Liver (tissue), 9 donors: ENCODE results near the gene GABRE. TPM values are rescaled to one million over a fixed set of nuclear protein-coding genes. Genes with fewer than 3 reads are reported as not detected.

Source experiments
- DNase-seq: peaks from one replicate; pipeline ENCODE4 v3.0.0-alpha.2; 2017; ENCODE audit warnings: low spot score
- H3K27ac ChIP-seq, 2 donors: one replicate each; pipeline ENCODE4 v1.7.0; 2013; ENCODE audit warnings: inconsistent platforms in 2 of 2, low read length in 2 of 2, control low read depth in 1 of 2, low read depth in 1 of 2, mild to moderate bottlenecking in 1 of 2
- H3K27me3 ChIP-seq, 4 donors: one replicate each; pipeline versions ENCODE4 v1.6.1 to v1.7.0; 2013; ENCODE audit warnings: low read length in 3 of 4, inconsistent platforms in 1 of 4, mild to moderate bottlenecking in 1 of 4, moderate library complexity in 1 of 4; ENCODE audit not compliant: control insufficient read depth in 4 of 4, insufficient read depth in 4 of 4
- H3K36me3 ChIP-seq, 4 donors: one replicate each; pipeline versions ENCODE4 v1.6.1 to v1.7.0; 2013; ENCODE audit warnings: low read length in 3 of 4, mild to moderate bottlenecking in 3 of 4, low read depth in 1 of 4, moderate library complexity in 1 of 4; ENCODE audit not compliant: control insufficient read depth in 4 of 4, insufficient read depth in 3 of 4
- H3K4me1 ChIP-seq, 4 donors: one replicate each; pipeline versions ENCODE4 v1.6.1 to v1.7.0; 2013; ENCODE audit warnings: low read length in 3 of 4, mild to moderate bottlenecking in 3 of 4, moderate library complexity in 1 of 4; ENCODE audit not compliant: control insufficient read depth in 4 of 4, insufficient read depth in 4 of 4
- H3K4me3 ChIP-seq, 3 donors: one replicate each; pipeline versions ENCODE4 v1.6.1 to v1.7.0; 2013; ENCODE audit warnings: low read length in 3 of 3, control low read depth in 1 of 3, low read depth in 1 of 3, mild to moderate bottlenecking in 1 of 3
- H3K9ac ChIP-seq, 2 donors: one replicate each; pipeline ENCODE4 v1.7.0; 2013; ENCODE audit warnings: low read length in 2 of 2, mild to moderate bottlenecking in 2 of 2, moderate library complexity in 2 of 2, control low read depth in 1 of 2, low read depth in 1 of 2
- H3K9me3 ChIP-seq, 4 donors: one replicate each; pipeline versions ENCODE4 v1.6.1 to v1.7.0; 2013; ENCODE audit warnings: low read length in 3 of 4; ENCODE audit not compliant: control insufficient read depth in 4 of 4
- ATF3 ChIP-seq: IDR thresholded peaks from 2 replicates; pipeline ENCODE4 v1.6.1; 2016; ENCODE audit warnings: antibody characterized with exemption
- EGR1 ChIP-seq, 2 donors: IDR thresholded peaks; 2 replicates each; pipeline ENCODE4 v1.6.1; 2016 to 2018; ENCODE audit warnings: antibody characterized with exemption in 2 of 2, low read depth in 2 of 2
- FOXA1 ChIP-seq: IDR thresholded peaks from 2 replicates; pipeline ENCODE4 v1.6.1; 2016; ENCODE audit warnings: antibody characterized with exemption
- GABPA ChIP-seq, 2 donors: IDR thresholded peaks in 1 of 2; conservative IDR thresholded peaks in 1 of 2; 2 replicates each; pipeline ENCODE4 v1.6.1; 2016; ENCODE audit warnings: antibody characterized with exemption in 2 of 2, mild to moderate bottlenecking in 1 of 2, moderate library complexity in 1 of 2
- HNF4A ChIP-seq, 2 donors: conservative IDR thresholded peaks; 2 replicates each; pipeline ENCODE4 v1.6.1; 2016; ENCODE audit warnings: antibody characterized with exemption in 2 of 2, mild to moderate bottlenecking in 2 of 2
- HNF4G ChIP-seq: IDR thresholded peaks from 2 replicates; pipeline ENCODE4 v1.6.1; 2016; ENCODE audit warnings: antibody characterized with exemption
- JUND ChIP-seq, 2 donors: IDR thresholded peaks; 2 replicates each; pipeline ENCODE4 v1.6.1; 2016; ENCODE audit warnings: antibody characterized with exemption in 2 of 2
- NR2F2 ChIP-seq: IDR thresholded peaks from 2 replicates; pipeline ENCODE4 v1.6.1; 2016; ENCODE audit warnings: antibody characterized with exemption
- RAD21 ChIP-seq, 2 donors: IDR thresholded peaks; 2 replicates each; pipeline ENCODE4 v1.6.1; 2016; ENCODE audit warnings: antibody characterized with exemption in 2 of 2, mild to moderate bottlenecking in 2 of 2
- REST ChIP-seq: IDR thresholded peaks from 2 replicates; pipeline ENCODE4 v1.6.1; 2016; ENCODE audit warnings: antibody characterized with exemption, mild to moderate bottlenecking
- RXRA ChIP-seq, 2 donors: IDR thresholded peaks; 2 replicates each; pipeline ENCODE4 v1.6.1; 2017 to 2018; ENCODE audit warnings: antibody characterized with exemption in 2 of 2, mild to moderate bottlenecking in 1 of 2
- SP1 ChIP-seq: IDR thresholded peaks from 2 replicates; pipeline ENCODE4 v1.6.1; 2018; ENCODE audit warnings: antibody characterized with exemption, mild to moderate bottlenecking
- TAF1 ChIP-seq: conservative IDR thresholded peaks from 2 replicates; pipeline ENCODE4 v1.6.1; 2016; ENCODE audit warnings: antibody characterized with exemption, mild to moderate bottlenecking
- YY1 ChIP-seq: IDR thresholded peaks from 2 replicates; pipeline ENCODE4 v1.6.1; 2016; ENCODE audit warnings: antibody characterized with exemption, mild to moderate bottlenecking
- ZBTB33 ChIP-seq: IDR thresholded peaks from 2 replicates; pipeline ENCODE4 v1.6.1; 2016; ENCODE audit warnings: antibody characterized with exemption
- WGBS: extraction: QIAGEN DNeasy Blood & Tissue Kit; methylation state at CpG from one replicate; pipeline ENCODE4 v1.1.7; 2013; 5-methylcytosine and 5-hydroxymethylcytosine counted together
- polyA plus RNA-seq, 2 donors: library from polyadenylated mRNA; stranded (reverse) in 1 of 2; unstranded in 1 of 2; fragments of 200-250 nt in 1 of 2; fragments of >200 nt in 1 of 2; fragmentation: Nextera tagmentation in 1 of 2; extraction: Ambion mirVana in 1 of 2; gene quantifications; one replicate each; pipeline versions ENCODE4 v1.2.1 to v1.2.3, GENCODE V29; 2013 to 2015
- total RNA-seq, 2 donors: library from RNA; depleted of rRNA; stranded (reverse); fragments of >200 nt; gene quantifications; one replicate each; pipeline ENCODE4 v1.2.3, GENCODE V29; 2014
- TF ChIP-seq, protein P1 (sequence below): fragments of 150-350 bp; IDR thresholded peaks from 2 replicates; pipeline ENCODE4 v1.5.1; 2017; ENCODE audit warnings: improper control_type of control experiment, low read depth, low read length; ENCODE audit not compliant: missing input control
- TF ChIP-seq, protein P2 (sequence below): IDR thresholded peaks from 2 replicates; pipeline ENCODE4 v1.6.1; 2016; ENCODE audit warnings: antibody characterized with exemption
- donor health status: healthy.
- donor health status: healthy.
- donor health status: healthy.
- donor health status: healthy.
- donor health status: healthy.

Gene GABRE
- total and polyA plus RNA-seq, 4 donors, result 0.49 to 4.9 (median 0.64) TPM

DNA sequence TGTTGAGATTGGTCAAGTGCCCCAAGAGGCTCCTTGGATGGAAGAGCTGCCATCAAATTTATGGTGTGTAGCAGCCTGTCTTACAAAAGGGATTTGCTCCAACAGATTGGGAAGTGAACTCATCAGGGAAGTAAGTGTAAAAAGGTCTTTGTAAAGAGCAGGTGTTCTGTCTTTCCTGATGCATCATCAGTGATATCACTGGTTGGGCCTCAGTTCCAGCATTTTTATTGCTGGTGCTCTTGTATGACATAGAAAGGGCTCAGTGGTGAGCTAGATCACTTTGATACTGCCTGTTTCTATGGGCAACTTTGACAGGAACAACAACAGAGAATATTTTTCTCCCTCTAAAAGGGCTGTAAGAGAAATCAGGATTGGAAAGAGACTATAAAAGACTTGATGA is 8.7 kb upstream of the GABRE start:
- H3K27me3 ChIP-seq, result peaks cover 0 to 4% (median 0%) of the 10 kb centered on the region in 4 donors
- H3K4me3 ChIP-seq, result no peak overlapping the region
- no peak for TF ChIP-seq RAD21 (IDR thresholded peaks at IDR 0.05)
- TF ChIP-seq ATF3, result no peak
- no peak for TF ChIP-seq YY1
- TF ChIP-seq JUND (IDR thresholded peaks at IDR 0.05), result no peak
- no peak for TF ChIP-seq TAF1
- TF ChIP-seq REST, result no peak
- no peak for TF ChIP-seq ZBTB33
- no peak for TF ChIP-seq SP1
- TF ChIP-seq EGR1 (IDR thresholded peaks at IDR 0.05; ENCODE audit: low read depth in 2 of 2), result no peak
- TF ChIP-seq, protein P1, sequence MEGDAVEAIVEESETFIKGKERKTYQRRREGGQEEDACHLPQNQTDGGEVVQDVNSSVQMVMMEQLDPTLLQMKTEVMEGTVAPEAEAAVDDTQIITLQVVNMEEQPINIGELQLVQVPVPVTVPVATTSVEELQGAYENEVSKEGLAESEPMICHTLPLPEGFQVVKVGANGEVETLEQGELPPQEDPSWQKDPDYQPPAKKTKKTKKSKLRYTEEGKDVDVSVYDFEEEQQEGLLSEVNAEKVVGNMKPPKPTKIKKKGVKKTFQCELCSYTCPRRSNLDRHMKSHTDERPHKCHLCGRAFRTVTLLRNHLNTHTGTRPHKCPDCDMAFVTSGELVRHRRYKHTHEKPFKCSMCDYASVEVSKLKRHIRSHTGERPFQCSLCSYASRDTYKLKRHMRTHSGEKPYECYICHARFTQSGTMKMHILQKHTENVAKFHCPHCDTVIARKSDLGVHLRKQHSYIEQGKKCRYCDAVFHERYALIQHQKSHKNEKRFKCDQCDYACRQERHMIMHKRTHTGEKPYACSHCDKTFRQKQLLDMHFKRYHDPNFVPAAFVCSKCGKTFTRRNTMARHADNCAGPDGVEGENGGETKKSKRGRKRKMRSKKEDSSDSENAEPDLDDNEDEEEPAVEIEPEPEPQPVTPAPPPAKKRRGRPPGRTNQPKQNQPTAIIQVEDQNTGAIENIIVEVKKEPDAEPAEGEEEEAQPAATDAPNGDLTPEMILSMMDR, result no peak
- no peak for TF ChIP-seq RXRA (IDR thresholded peaks at IDR 0.05)
- TF ChIP-seq, protein P2, sequence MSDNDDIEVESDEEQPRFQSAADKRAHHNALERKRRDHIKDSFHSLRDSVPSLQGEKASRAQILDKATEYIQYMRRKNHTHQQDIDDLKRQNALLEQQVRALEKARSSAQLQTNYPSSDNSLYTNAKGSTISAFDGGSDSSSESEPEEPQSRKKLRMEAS, result no peak
- TF ChIP-seq HNF4A (conservative IDR thresholded peaks at IDR 0.05), result no peak
- no peak for TF ChIP-seq NR2F2
- no peak for TF ChIP-seq HNF4G
- TF ChIP-seq FOXA1, result no peak
- TF ChIP-seq GABPA (IDR thresholded peaks at IDR 0.05 in 1 of 2, conservative IDR thresholded peaks at IDR 0.05 in 1 of 2), result no peak
- no peaks in the 10 kb centered on the region for H3K4me1 ChIP-seq
- no peaks in the 10 kb centered on the region for H3K36me3 ChIP-seq
- no peaks in the 10 kb centered on the region for H3K9me3 ChIP-seq
- no peak overlapping the region for H3K27ac ChIP-seq
- DNase-seq, result no peak
- H3K9ac ChIP-seq, result no peak overlapping the region

DNA sequence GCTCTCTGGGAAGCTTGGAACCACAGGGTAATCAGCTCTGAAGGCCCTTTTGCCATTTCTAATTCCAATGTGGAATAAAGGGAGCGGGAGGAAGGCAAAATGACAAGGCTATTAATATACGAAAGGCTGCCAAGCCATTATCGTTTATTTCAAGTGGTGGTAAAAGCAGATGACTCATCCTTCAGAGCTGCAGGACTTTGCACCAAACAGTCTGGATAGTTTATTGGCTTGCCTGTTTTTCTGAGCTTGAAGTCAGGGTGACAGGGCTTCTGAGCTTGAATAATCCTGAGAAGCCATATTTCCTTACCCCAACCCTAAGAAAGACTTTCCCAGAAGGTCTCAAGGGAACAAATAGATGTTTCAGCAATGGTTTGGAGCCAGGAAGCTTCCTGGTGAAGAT is 7.7 kb upstream of the GABRE start:
- Histone ChIP-seq H3K4me3 (no peak overlapping the region), H3K27me3 (peaks cover 0 to 4% (median 0%) of the 10 kb centered on the region in 4 donors), H3K27ac (no peak overlapping the region), H3K4me1 (no peaks in the 10 kb centered on the region), H3K9me3 (no peaks in the 10 kb centered on the region), H3K9ac (no peak overlapping the region), H3K36me3 (no peaks in the 10 kb centered on the region)
- 57% methylated on average over 3 of the region's 3 CpGs for WGBS
- no peak for DNase-seq
- TF ChIP-seq REST, result no peak
- TF ChIP-seq HNF4A (conservative IDR thresholded peaks at IDR 0.05), result peak in 1 of 2 donors; percentile 26
- TF ChIP-seq ZBTB33, result no peak
- TF ChIP-seq, protein P2, result no peak
- peak in 1 of 2 donors; percentile 15 for TF ChIP-seq JUND (IDR thresholded peaks at IDR 0.05)
